Activated naive CD8-positive, alpha-beta T cell treated with anti-CD3 and anti-CD28 coated beads, Interleukin-2, amount 10 ng/mL, durations not matched to agents 7 days and 5 days (primary cell): ENCODE measurements around the gene PTPRD. TPM values are rescaled to one million over a fixed set of nuclear protein-coding genes. Genes with fewer than 3 reads are reported as not detected.
"Not testable (repeated sequence)": the region's sequence is repeated elsewhere in the genome, so short reads cannot be mapped to it uniquely, and the experiment has no call there.

ENCODE experiments used
- ATAC-seq: fragments of 150-1000 bp; cut with Tn5 transposase; one replicate; pipeline ENCODE4 v1.10.0; 2021; ENCODE audit warnings: low read depth, moderate library complexity
- POLR2A ChIA-PET: fragments of 350-600 bp; sonication (Branson Sonifier 250); formaldehyde crosslinking; loops from one replicate; lab custom pipeline; 2021; ENCODE audit warnings: antibody characterized with exemption; lab: Charles Lee
- DNase-seq: peaks from one replicate; pipeline ENCODE4 v3.0.0; 2021
- H3K27ac Mint-ChIP-seq: one replicate; pipeline ENCODE4 v1.8.0; 2022; ENCODE audit warnings: mild to moderate bottlenecking, mixed read lengths
- H3K27me3 Mint-ChIP-seq: one replicate; pipeline ENCODE4 v1.8.0; 2022; ENCODE audit warnings: mild to moderate bottlenecking, moderate library complexity, mixed read lengths
- H3K36me3 Mint-ChIP-seq: one replicate; pipeline ENCODE4 v1.8.0; 2021; ENCODE audit warnings: mild to moderate bottlenecking, mixed read lengths
- H3K4me1 Mint-ChIP-seq: one replicate; pipeline ENCODE4 v1.8.0; 2021; ENCODE audit warnings: mixed read lengths
- H3K4me3 Mint-ChIP-seq: one replicate; pipeline ENCODE4 v1.8.0; 2022; ENCODE audit warnings: mild to moderate bottlenecking, moderate library complexity, mixed read lengths
- H3K9me3 Mint-ChIP-seq: one replicate; pipeline ENCODE4 v1.8.0; 2021; ENCODE audit warnings: mixed read lengths
- total RNA-seq, 2 experiments: library from RNA; stranded (reverse); gene quantifications; one replicate each; pipeline ENCODE4 v1.2.3, GENCODE V29; 2021

The PTPRD gene
- total RNA-seq, 2 experiments from 2014 or later, result not detected

- no peak overlapping the region for H3K27ac Mint-ChIP-seq
- POLR2A ChIA-PET, result no interaction called here
- no peaks in the 10 kb centered on the region for H3K27me3 Mint-ChIP-seq
- no peak for ATAC-seq
- H3K4me3 Mint-ChIP-seq, result no peak overlapping the region
- no peaks in the 10 kb centered on the region for H3K4me1 Mint-ChIP-seq
- H3K9me3 Mint-ChIP-seq, result peaks cover 2% of the 10 kb centered on the region
- DNase-seq, result no peak
- H3K36me3 Mint-ChIP-seq, result no peaks in the 10 kb centered on the region
Observed at GRCh38 chr9:10566848-10567247, 46.0 kb downstream of the PTPRD start.

GRCh38 chr9:10562581-10563343 lies 50.0 kb downstream of the PTPRD start:
- Mint-ChIP-seq H3K9me3 (peaks cover 4% of the 10 kb centered on the region), H3K4me3 (no peak overlapping the region), H3K36me3 (no peaks in the 10 kb centered on the region), H3K4me1 (no peaks in the 10 kb centered on the region), H3K27ac (no peak overlapping the region), H3K27me3 (no peaks in the 10 kb centered on the region)
- POLR2A ChIA-PET, result no interaction called here
- DNase-seq (no peak), ATAC-seq (no peak)

- POLR2A ChIA-PET, result no interaction called here
- Mint-ChIP-seq H3K27me3 (no peaks in the 10 kb centered on the region), H3K9me3 (peaks cover 4% of the 10 kb centered on the region), H3K4me3 (no peak overlapping the region), H3K27ac (no peak overlapping the region), H3K4me1 (no peaks in the 10 kb centered on the region), H3K36me3 (no peaks in the 10 kb centered on the region)
- ATAC-seq (no peak), DNase-seq (no peak)
Observed at GRCh38 chr9:10548348-10548747, 64.5 kb downstream of the PTPRD start.

- Mint-ChIP-seq H3K9me3 (no peaks in the 10 kb centered on the region), H3K27me3 (no peaks in the 10 kb centered on the region), H3K36me3 (no peaks in the 10 kb centered on the region), H3K4me1 (no peaks in the 10 kb centered on the region), H3K4me3 (no peak overlapping the region), H3K27ac (no peak overlapping the region)
- DNase-seq (no peak), ATAC-seq (no peak)
- POLR2A ChIA-PET, result no interaction called here
Observed at GRCh38 chr9:10538073-10538472, 74.7 kb downstream of the PTPRD start.

GRCh38 chr9:10534850-10535249 lies 78.0 kb downstream of the PTPRD start:
- Mint-ChIP-seq H3K36me3 (no peaks in the 10 kb centered on the region), H3K9me3 (no peaks in the 10 kb centered on the region), H3K4me3 (no peak overlapping the region), H3K27me3 (no peaks in the 10 kb centered on the region), H3K27ac (no peak overlapping the region), H3K4me1 (no peaks in the 10 kb centered on the region)
- POLR2A ChIA-PET, result no interaction called here
- ATAC-seq, result no peak
- no peak for DNase-seq

- DNase-seq (no peak), ATAC-seq (no peak)
- Mint-ChIP-seq H3K4me1 (no peaks in the 10 kb centered on the region), H3K27me3 (no peaks in the 10 kb centered on the region), H3K9me3 (peaks cover 2% of the 10 kb centered on the region), H3K36me3 (no peaks in the 10 kb centered on the region), H3K27ac (no peak overlapping the region), H3K4me3 (no peak overlapping the region)
- POLR2A ChIA-PET, result no interaction called here
Observed at GRCh38 chr9:10525972-10526371, 86.8 kb downstream of the PTPRD start.

GRCh38 chr9:10523164-10523563 lies 89.6 kb downstream of the PTPRD start:
- no peak for DNase-seq
- Mint-ChIP-seq H3K9me3 (peaks cover 3% of the 10 kb centered on the region), H3K4me1 (no peaks in the 10 kb centered on the region), H3K27ac (no peak overlapping the region), H3K27me3 (no peaks in the 10 kb centered on the region), H3K4me3 (no peak overlapping the region), H3K36me3 (no peaks in the 10 kb centered on the region)
- POLR2A ChIA-PET, result no interaction called here
- no peak for ATAC-seq

- DNase-seq, result no peak
- Mint-ChIP-seq H3K9me3 (peaks cover 8% of the 10 kb centered on the region), H3K27ac (no peak overlapping the region), H3K4me1 (no peaks in the 10 kb centered on the region), H3K36me3 (no peaks in the 10 kb centered on the region), H3K4me3 (no peak overlapping the region), H3K27me3 (no peaks in the 10 kb centered on the region)
- ATAC-seq, result no peak
- POLR2A ChIA-PET, result no interaction called here
Observed at GRCh38 chr9:10512144-10512543, 100.7 kb downstream of the PTPRD start.

- no peak overlapping the region for H3K4me3 Mint-ChIP-seq
- H3K36me3 Mint-ChIP-seq, result no peaks in the 10 kb centered on the region
- no peaks in the 10 kb centered on the region for H3K27me3 Mint-ChIP-seq
- H3K4me1 Mint-ChIP-seq, result no peaks in the 10 kb centered on the region
- H3K27ac Mint-ChIP-seq, result no peak overlapping the region
- H3K9me3 Mint-ChIP-seq, result peaks cover 10% of the 10 kb centered on the region
- DNase-seq, result no peak
- POLR2A ChIA-PET, result no interaction called here
- ATAC-seq, result no peak
Observed at GRCh38 chr9:10488937-10489336, 123.9 kb downstream of the PTPRD start.

- DNase-seq (no peak), ATAC-seq (no peak)
- Mint-ChIP-seq H3K4me1 (no peaks in the 10 kb centered on the region), H3K27ac (no peak overlapping the region), H3K4me3 (no peak overlapping the region), H3K36me3 (no peaks in the 10 kb centered on the region), H3K9me3 (peaks cover 9% of the 10 kb centered on the region), H3K27me3 (no peaks in the 10 kb centered on the region)
- POLR2A ChIA-PET, result no interaction called here
Observed at GRCh38 chr9:10479172-10479571, 133.6 kb downstream of the PTPRD start.

GRCh38 chr9:10449201-10449617 lies 163.6 kb downstream of the PTPRD start:
- DNase-seq, result not testable (repeated sequence)

GRCh38 chr9:10447036-10447435 lies 165.8 kb downstream of the PTPRD start:
- H3K27ac Mint-ChIP-seq, result no peak overlapping the region
- no peak for DNase-seq
- no peaks in the 10 kb centered on the region for H3K36me3 Mint-ChIP-seq
- POLR2A ChIA-PET, result no interaction called here
- H3K4me3 Mint-ChIP-seq, result no peak overlapping the region
- no peak for ATAC-seq
- no peaks in the 10 kb centered on the region for H3K27me3 Mint-ChIP-seq
- peaks cover 3% of the 10 kb centered on the region for H3K9me3 Mint-ChIP-seq
- no peaks in the 10 kb centered on the region for H3K4me1 Mint-ChIP-seq

More at GRCh38 chr9:10449201-10449617, 163.6 kb downstream of the PTPRD start:
- H3K27ac Mint-ChIP-seq, POLR2A ChIA-PET, ATAC-seq, H3K9me3 Mint-ChIP-seq, H3K27me3 Mint-ChIP-seq, H3K4me1 Mint-ChIP-seq, H3K4me3 Mint-ChIP-seq, H3K36me3 Mint-ChIP-seq: not testable (repeated sequence)

GRCh38 chr9:10443868-10444204 lies 169.0 kb downstream of the PTPRD start:
- H3K27me3 Mint-ChIP-seq, result no peaks in the 10 kb centered on the region
- H3K36me3 Mint-ChIP-seq, result no peaks in the 10 kb centered on the region
- no peak for ATAC-seq
- H3K4me3 Mint-ChIP-seq, result no peak overlapping the region
- H3K9me3 Mint-ChIP-seq, result peaks cover 3% of the 10 kb centered on the region
- H3K4me1 Mint-ChIP-seq, result no peaks in the 10 kb centered on the region
- H3K27ac Mint-ChIP-seq, result no peak overlapping the region
- DNase-seq, result no peak
- POLR2A ChIA-PET, result no interaction called here

GRCh38 chr9:10443181-10443867 lies 169.5 kb downstream of the PTPRD start:
- no peaks in the 10 kb centered on the region for H3K36me3 Mint-ChIP-seq
- no peak overlapping the region for H3K4me3 Mint-ChIP-seq
- POLR2A ChIA-PET, result no interaction called here

More at GRCh38 chr9:10443181-10443867, 169.5 kb downstream of the PTPRD start:
- no peaks in the 10 kb centered on the region for H3K4me1 Mint-ChIP-seq
- no peaks in the 10 kb centered on the region for H3K27me3 Mint-ChIP-seq
- H3K9me3 Mint-ChIP-seq, result peaks cover 5% of the 10 kb centered on the region
- no peak overlapping the region for H3K27ac Mint-ChIP-seq
- ATAC-seq (no peak), DNase-seq (no peak)
